Fibroblast of pulmonary artery (primary cell): Measurements from ENCODE around the gene ZNF467.

ENCODE experiments used
- DNase-seq: peaks from one replicate; pipeline ENCODE4 v3.0.0-alpha.2; 2010; ENCODE audit warnings: low read depth
- H3K4me3 ChIP-seq: replicated peaks from 2 replicates; pipeline ENCODE4 v1.5.1; 2011; ENCODE audit warnings: low read depth, mild to moderate bottlenecking, control low read depth, low read length, moderate library complexity
- TF ChIP-seq, protein P1 (sequence below): IDR thresholded peaks from 2 replicates; pipeline ENCODE4 v1.5.1; 2011; ENCODE audit warnings: mild to moderate bottlenecking, control low read depth, low read length, inconsistent platforms; ENCODE audit errors: missing control alignments

ZNF467 gene

GRCh38 chr7:149748076-149748874 lies 25.1 kb downstream of the ZNF467 start:
- no peak overlapping the region for H3K4me3 ChIP-seq
- TF ChIP-seq, protein P1, sequence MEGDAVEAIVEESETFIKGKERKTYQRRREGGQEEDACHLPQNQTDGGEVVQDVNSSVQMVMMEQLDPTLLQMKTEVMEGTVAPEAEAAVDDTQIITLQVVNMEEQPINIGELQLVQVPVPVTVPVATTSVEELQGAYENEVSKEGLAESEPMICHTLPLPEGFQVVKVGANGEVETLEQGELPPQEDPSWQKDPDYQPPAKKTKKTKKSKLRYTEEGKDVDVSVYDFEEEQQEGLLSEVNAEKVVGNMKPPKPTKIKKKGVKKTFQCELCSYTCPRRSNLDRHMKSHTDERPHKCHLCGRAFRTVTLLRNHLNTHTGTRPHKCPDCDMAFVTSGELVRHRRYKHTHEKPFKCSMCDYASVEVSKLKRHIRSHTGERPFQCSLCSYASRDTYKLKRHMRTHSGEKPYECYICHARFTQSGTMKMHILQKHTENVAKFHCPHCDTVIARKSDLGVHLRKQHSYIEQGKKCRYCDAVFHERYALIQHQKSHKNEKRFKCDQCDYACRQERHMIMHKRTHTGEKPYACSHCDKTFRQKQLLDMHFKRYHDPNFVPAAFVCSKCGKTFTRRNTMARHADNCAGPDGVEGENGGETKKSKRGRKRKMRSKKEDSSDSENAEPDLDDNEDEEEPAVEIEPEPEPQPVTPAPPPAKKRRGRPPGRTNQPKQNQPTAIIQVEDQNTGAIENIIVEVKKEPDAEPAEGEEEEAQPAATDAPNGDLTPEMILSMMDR = no peak
- peak; percentile 10 for DNase-seq

DNA sequence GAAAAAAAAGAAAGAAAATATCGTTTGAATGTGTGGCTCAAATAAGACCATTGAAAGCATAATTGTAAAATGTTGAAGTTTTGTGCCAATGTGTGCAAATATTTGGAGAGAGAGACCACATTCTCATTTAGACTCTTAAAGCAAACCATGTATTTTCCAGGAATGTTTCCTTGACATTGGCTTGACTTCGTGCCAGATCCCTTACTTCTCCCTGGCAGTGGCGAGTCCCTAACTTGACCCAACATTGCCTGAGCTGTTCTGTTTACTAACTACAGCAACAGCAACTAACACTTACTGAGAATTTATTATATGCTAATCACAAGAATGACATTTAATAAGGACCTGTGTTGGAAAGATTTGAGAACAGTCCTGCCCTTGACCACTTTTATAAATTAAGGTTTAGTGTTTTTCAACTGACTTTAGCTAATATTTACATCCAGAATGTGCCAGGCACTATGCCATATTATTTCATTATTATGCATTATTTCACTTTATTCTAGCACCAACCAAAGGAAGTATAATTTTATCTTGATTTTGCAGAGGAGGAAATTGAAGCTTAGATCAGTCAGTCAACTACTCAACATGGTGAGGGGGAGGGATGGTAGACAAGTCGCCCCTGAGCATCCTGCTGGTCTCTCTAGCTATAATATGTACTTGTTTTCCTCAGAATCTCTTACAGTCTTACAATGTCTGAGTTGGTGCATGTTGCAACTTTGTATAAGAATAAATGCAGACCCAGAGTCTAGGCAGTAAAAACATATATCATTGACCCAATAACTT lies 29.7 kb downstream of the ZNF467 start:
- DNase-seq = no peak
- TF ChIP-seq, protein P1 = no peak

GRCh38 chr7:149742075-149742701 lies 31.2 kb downstream of the ZNF467 start:
- TF ChIP-seq, protein P1 = peak; percentile 98
- DNase-seq = peak; percentile 59
- peak overlapping the region; percentile 31 for H3K4me3 ChIP-seq

More for the DNA sequence above, 29.7 kb downstream of the ZNF467 start:
- no peak overlapping the region for H3K4me3 ChIP-seq

DNA sequence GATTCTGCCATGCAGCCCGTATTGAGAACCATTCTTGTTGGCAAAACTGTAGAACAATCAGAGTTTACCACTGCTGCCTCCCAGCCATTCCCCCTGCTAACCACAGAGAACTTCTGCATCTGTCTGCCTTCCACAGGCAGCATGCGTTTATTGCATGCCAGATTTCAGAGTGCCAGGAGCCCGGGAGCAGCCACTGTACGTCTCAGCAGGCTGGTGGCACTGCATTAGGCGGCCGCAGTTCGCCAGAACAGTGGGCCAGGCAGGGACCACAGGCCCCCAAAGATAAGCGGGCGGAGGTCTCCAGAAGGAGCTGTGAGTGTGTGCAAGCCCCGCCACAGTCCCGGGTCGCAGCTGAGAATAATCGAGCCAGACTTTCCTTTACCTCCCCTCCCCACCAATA lies 31.8 kb downstream of the ZNF467 start:
- H3K4me3 ChIP-seq = no peak overlapping the region
- no peak for DNase-seq
- TF ChIP-seq, protein P1 = no peak

- TF ChIP-seq, protein P1 = no peak
- DNase-seq = no peak
- no peak overlapping the region for H3K4me3 ChIP-seq
Observed at GRCh38 chr7:149736478-149737360, 36.7 kb downstream of the ZNF467 start.

DNA sequence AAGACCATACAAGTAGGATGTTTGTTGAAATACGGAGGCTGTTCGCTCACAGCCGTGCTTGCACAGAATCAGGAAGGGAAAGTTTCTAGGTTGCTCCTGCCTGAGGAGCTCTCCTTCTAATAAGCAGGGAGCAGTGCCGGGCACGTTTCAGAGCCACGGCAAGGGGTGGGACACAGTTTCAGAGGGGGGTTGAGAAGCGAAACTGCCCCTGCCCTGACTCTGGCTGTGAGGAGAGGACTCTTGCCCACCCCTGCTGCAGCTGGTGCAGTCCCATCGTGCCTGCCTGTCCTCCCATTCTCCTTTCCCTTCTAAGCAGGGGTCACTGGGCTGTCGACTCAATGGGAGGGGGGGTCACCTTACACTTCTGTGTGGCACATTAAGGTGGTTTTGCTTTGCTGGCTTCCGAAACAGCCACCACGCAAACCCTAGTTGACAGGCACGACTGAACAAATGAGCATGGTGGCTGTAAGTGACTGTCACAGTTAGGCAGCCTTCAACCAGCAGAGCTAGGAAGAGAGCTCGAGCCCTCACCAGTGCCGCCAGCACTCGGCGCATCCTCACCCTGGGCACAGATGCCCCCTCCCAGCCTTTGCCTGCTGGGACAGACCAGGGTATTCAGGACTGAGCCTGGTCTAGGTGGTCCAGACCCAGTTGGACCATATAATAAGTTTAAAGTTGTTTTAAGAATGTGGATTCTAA lies 37.5 kb downstream of the ZNF467 start:
- DNase-seq = no peak
- TF ChIP-seq, protein P1 = no peak
- no peak overlapping the region for H3K4me3 ChIP-seq
